Peyer's patch (tissue), 4 donors: Measurements from ENCODE around the gene ADAM12.

Experiments
- CTCF ChIP-seq, 6 experiments: fragments of 450-650 bp in 4 of 6; fragments of 200-600 bp in 2 of 6; sonication (generic) in 1 of 6; IDR thresholded peaks; one replicate each; pipeline ENCODE4 v1.5.1; 2017 to 2019; ENCODE audit warnings: antibody characterized with exemption in 6 of 6, mild to moderate bottlenecking in 3 of 6, moderate library complexity in 1 of 6
- POLR2A ChIP-seq, 2 donors: fragments of 450-650 bp; IDR thresholded peaks; one replicate each; pipeline ENCODE4 v1.5.1; 2017; ENCODE audit warnings: antibody characterized with exemption in 2 of 2, mild to moderate bottlenecking in 2 of 2, moderate library complexity in 2 of 2

GRCh38 chr10:126357169-126357568 lies 31.1 kb downstream of the ADAM12 start:
- TF ChIP-seq POLR2A (IDR thresholded peaks at IDR 0.05), result no peak
- TF ChIP-seq CTCF (IDR thresholded peaks at IDR 0.05), result no peak
